ENCODE data around the gene GRIK5.

GRCh38 chr19:41955521-41955920 lies 114.5 kb downstream of the GRIK5 start:
- TF ChIP-seq EZH2 (IDR thresholded peaks at IDR 0.05; ENCODE audit: borderline replicate concordance) (no peak), CTCF (IDR thresholded peaks at IDR 0.05; ENCODE audit: poor library complexity) (no peak)
